Neural crest cell (in vitro differentiated cells): ENCODE measurements around the gene PPAT. TPM values are rescaled to one million over a fixed set of nuclear protein-coding genes. Genes with fewer than 3 reads are reported as not detected.

Experiments
- DNase-seq: peaks from one replicate; pipeline ENCODE4 v3.0.0; 2021; ENCODE audit warnings: low read depth, mixed read lengths, low spot score
- H3K27ac Mint-ChIP-seq: one replicate; pipeline ENCODE4 v1.8.0; 2021; ENCODE audit warnings: mild to moderate bottlenecking, mixed read lengths; ENCODE audit not compliant: unreplicated experiment
- H3K27me3 Mint-ChIP-seq: 2 replicates; pipeline ENCODE4 v1.8.0; 2021; ENCODE audit warnings: low read depth, mild to moderate bottlenecking, mixed read lengths
- H3K36me3 Mint-ChIP-seq: 2 replicates; pipeline ENCODE4 v1.8.0; 2021; ENCODE audit warnings: low read depth, mild to moderate bottlenecking, mixed read lengths
- H3K4me1 Mint-ChIP-seq: 2 replicates; pipeline ENCODE4 v1.8.0; 2021; ENCODE audit warnings: mixed read lengths
- H3K4me3 Mint-ChIP-seq: one replicate; pipeline ENCODE4 v1.8.0; 2021; ENCODE audit warnings: mild to moderate bottlenecking, mixed read lengths
- H3K9me3 Mint-ChIP-seq: 2 replicates; pipeline ENCODE4 v1.8.0; 2021; ENCODE audit warnings: mixed read lengths
- long read RNA-seq: library from polyadenylated mRNA; unstranded; transcript quantifications from one replicate; pipeline ENCODE4 v2.0.0, GENCODE V29; 2020
- total RNA-seq: library from RNA; stranded (reverse); gene quantifications from 2 replicates; pipeline ENCODE4 v1.2.1, GENCODE V29; 2021
- TF ChIP-seq, protein P1 (sequence below): fragments of 200-600 bp; sonication (generic); conservative IDR thresholded peaks from 2 replicates; pipeline ENCODE4 v1.5.0; 2021; ENCODE audit warnings: antibody characterized with exemption, mild to moderate bottlenecking

PPAT gene
- 47.4 and 52.9 TPM in 2 replicates for total RNA-seq
- long read RNA-seq, transcript PPAT-201 (11 exons, 3,682 nt), result major isoform, 222 of 258 reads
- long read RNA-seq, partial matches to known transcripts, result 20 of 258 reads
- long read RNA-seq, other reads (novel, unspliced or antisense), result 16 of 258 reads

DNA sequence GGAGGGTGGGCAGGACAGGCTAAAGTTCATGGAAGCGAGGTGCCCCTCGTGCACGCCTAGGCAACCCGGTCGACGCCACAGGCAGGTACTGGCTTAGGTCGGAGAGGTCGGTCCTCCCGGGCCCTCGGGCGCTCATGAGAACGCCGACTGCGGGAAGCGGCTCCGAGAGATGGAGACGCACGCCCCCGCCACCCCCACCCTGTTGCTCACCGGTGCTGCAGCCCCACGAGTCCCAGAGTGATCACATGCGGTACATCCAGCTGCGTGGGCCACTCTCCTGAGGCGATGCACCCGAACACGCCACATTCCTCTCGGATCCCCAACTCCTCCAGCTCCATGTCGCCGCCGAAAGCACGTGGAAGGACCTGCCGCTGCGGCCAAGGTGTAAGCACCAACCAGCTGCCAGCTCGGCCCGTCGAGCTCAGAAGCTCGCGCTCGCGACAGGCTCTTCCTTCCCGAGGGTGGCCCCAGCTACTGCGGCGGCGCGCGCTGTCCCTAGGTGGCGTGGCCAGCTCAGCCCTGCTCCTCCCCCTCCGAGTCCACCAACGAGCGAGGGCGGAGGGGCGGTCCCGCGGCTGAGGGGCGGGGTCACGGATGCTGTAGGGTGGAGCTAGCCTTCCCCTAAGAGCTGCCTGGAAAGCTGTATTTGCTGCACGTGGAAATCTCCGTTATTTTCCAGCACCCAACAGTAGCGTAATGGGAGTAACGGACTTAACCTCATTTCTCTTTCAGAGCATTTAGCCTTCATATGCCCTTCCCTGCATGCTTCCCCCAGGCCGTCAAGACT, at the start of gene PPAT:
Gene PPAT, minus strand, starts transcription at position 476 of the 787 bp plus-strand sequence. Its CDS starts 138 bp downstream, at position 338.
- peaks cover 4% of the 10 kb centered on the region for H3K36me3 Mint-ChIP-seq
- H3K27ac Mint-ChIP-seq, result peak within 1 kb of the TSS; percentile 99
- peak; percentile 97 for DNase-seq
- H3K4me1 Mint-ChIP-seq, result peaks cover 55% of the 10 kb centered on the region
- H3K27me3 Mint-ChIP-seq, result no peaks in the 10 kb centered on the region
- H3K4me3 Mint-ChIP-seq, result peak within 1 kb of the TSS; percentile 97
- H3K9me3 Mint-ChIP-seq, result no peaks in the 10 kb centered on the region
- TF ChIP-seq, protein P1, sequence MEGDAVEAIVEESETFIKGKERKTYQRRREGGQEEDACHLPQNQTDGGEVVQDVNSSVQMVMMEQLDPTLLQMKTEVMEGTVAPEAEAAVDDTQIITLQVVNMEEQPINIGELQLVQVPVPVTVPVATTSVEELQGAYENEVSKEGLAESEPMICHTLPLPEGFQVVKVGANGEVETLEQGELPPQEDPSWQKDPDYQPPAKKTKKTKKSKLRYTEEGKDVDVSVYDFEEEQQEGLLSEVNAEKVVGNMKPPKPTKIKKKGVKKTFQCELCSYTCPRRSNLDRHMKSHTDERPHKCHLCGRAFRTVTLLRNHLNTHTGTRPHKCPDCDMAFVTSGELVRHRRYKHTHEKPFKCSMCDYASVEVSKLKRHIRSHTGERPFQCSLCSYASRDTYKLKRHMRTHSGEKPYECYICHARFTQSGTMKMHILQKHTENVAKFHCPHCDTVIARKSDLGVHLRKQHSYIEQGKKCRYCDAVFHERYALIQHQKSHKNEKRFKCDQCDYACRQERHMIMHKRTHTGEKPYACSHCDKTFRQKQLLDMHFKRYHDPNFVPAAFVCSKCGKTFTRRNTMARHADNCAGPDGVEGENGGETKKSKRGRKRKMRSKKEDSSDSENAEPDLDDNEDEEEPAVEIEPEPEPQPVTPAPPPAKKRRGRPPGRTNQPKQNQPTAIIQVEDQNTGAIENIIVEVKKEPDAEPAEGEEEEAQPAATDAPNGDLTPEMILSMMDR, result peak; percentile 32

DNA sequence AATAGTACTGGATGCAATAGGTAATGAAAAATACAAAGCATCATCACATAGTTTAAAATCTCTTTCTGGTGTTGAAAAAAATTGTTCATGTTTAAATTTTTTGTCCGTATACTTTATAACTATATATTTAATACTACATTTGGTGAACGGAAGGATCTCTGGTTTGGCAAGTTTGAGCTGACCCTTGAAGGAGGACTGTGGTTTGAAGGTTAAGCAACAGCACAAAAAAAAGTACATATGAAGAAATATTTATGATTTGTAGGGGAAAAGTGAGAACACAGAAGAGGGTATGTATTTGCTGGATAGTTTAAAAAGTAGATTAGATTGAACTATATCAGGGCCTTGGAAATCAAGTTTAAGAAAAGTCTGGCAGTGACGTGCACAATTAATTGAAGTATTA, 45.3 kb upstream of the PPAT start:
- no peak for DNase-seq
- TF ChIP-seq, protein P1, result no peak
- H3K4me1 Mint-ChIP-seq, result no peaks in the 10 kb centered on the region
- no peak overlapping the region for H3K27ac Mint-ChIP-seq
- H3K27me3 Mint-ChIP-seq, result no peaks in the 10 kb centered on the region
- H3K36me3 Mint-ChIP-seq, result peaks cover 13% of the 10 kb centered on the region
- no peak overlapping the region for H3K4me3 Mint-ChIP-seq
- H3K9me3 Mint-ChIP-seq, result no peaks in the 10 kb centered on the region

DNA sequence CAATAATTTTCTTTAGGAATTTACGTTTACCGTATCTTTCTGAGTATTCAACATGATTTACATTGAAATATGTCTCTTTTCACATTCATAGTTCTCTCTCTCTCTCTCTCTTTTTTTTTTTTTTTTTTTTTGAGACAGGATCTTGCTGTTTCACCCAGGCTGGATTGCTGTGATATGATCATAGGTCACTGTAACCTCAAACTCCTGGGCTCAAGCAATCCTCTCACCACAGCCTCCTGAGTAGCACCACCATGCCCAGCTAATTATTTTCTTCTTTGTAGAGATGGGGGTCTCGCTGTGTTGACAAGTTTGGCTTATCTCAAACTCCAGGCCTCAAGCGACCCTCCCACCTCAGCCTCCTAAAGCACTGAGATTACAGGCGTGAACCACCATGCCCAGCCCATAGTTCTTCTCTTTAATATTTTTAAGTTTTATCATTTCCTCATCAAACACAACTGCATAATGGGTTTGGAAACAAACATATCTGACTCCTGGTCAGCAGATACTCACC, 41.8 kb upstream of the PPAT start:
- Mint-ChIP-seq H3K27ac (peak overlapping the region; percentile 84), H3K9me3 (no peaks in the 10 kb centered on the region), H3K27me3 (no peaks in the 10 kb centered on the region), H3K4me3 (no peak overlapping the region), H3K36me3 (peaks cover 20% of the 10 kb centered on the region), H3K4me1 (no peaks in the 10 kb centered on the region)
- TF ChIP-seq, protein P1, result no peak
- no peak for DNase-seq

DNA sequence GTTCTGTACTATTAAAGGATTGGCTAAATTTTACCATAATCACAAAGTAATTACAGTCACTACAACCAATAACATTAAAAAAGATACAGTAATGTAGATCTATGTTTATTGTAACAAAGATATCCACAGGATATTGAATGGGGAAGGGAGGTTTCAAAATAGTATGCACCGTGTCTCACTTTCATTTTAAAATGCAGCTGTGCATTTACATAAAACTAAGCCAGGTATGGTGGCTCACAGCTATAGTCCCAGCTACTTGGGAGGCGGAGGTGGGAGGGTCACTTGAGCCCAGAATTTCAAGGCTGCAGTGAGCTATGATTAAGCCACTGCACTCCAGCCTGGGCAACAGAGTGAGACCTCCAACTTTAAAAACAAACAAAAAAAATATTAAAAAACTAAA, 40.5 kb upstream of the PPAT start:
- DNase-seq, result no peak
- peaks cover 22% of the 10 kb centered on the region for H3K36me3 Mint-ChIP-seq
- H3K4me1 Mint-ChIP-seq, result no peaks in the 10 kb centered on the region
- no peak overlapping the region for H3K27ac Mint-ChIP-seq
- H3K4me3 Mint-ChIP-seq, result no peak overlapping the region
- H3K9me3 Mint-ChIP-seq, result no peaks in the 10 kb centered on the region
- TF ChIP-seq, protein P1, result no peak
- no peaks in the 10 kb centered on the region for H3K27me3 Mint-ChIP-seq

DNA sequence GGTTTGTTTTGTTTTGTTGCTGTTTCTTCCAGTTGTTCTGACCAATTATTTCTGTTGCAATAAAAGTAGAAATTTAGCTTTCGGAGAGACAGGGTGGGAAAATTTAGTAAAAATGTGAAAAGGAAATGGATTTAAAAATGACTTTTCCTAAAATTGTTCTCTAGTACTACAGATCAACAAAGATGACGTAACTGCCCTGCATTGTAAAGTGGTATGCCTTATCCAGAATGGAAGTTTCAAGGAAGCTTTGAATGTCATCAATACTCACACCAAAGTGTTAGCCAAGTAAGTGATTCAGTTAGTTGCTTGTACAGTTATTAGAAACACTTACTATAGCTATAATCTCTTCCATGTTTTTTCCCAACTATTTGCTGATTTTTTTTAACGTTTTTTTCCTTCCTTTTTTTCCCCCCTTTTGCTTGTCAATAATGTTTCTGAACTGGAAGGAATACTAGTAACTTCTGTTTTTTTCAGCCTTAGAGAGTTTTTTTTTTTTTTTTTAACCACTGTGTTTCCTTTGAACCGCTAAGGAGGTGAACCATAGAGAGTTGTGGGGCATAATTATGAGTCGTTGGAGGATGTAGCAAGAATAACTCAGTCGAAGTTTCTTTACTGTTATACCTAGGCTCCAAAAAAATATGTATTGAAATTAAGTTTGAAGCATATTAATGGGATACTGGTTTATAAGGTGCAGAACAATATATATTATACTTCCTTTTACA, 34.2 kb upstream of the PPAT start:
- DNase-seq, result no peak
- Mint-ChIP-seq H3K27me3 (no peaks in the 10 kb centered on the region), H3K36me3 (peaks cover 17% of the 10 kb centered on the region), H3K4me3 (peak overlapping the region; percentile 97), H3K9me3 (no peaks in the 10 kb centered on the region), H3K4me1 (peaks cover 49% of the 10 kb centered on the region), H3K27ac (peak overlapping the region; percentile 88)
- TF ChIP-seq, protein P1, result no peak
